Activated naive CD8-positive, alpha-beta T cell treated with anti-CD3 and anti-CD28 coated beads, Interleukin-2, amount 10 ng/mL, durations not matched to agents 7 days and 5 days (primary cell): ENCODE measurements around the gene CHST4. TPM values are rescaled to one million over a fixed set of nuclear protein-coding genes. Genes with fewer than 3 reads are reported as not detected.
"Not testable (repeated sequence)": the region's sequence is repeated elsewhere in the genome, so short reads cannot be mapped to it uniquely, and the experiment has no call there.

Experiments
- ATAC-seq: fragments of 150-1000 bp; cut with Tn5 transposase; one replicate; pipeline ENCODE4 v1.10.0; 2021; ENCODE audit warnings: low read depth, moderate library complexity
- POLR2A ChIA-PET: fragments of 350-600 bp; sonication (Branson Sonifier 250); formaldehyde crosslinking; loops from one replicate; lab custom pipeline; 2021; ENCODE audit warnings: antibody characterized with exemption; lab: Charles Lee
- DNase-seq: peaks from one replicate; pipeline ENCODE4 v3.0.0; 2021
- H3K27ac Mint-ChIP-seq: one replicate; pipeline ENCODE4 v1.8.0; 2022; ENCODE audit warnings: mild to moderate bottlenecking, mixed read lengths
- H3K27me3 Mint-ChIP-seq: one replicate; pipeline ENCODE4 v1.8.0; 2022; ENCODE audit warnings: mild to moderate bottlenecking, moderate library complexity, mixed read lengths
- H3K36me3 Mint-ChIP-seq: one replicate; pipeline ENCODE4 v1.8.0; 2021; ENCODE audit warnings: mild to moderate bottlenecking, mixed read lengths
- H3K4me1 Mint-ChIP-seq: one replicate; pipeline ENCODE4 v1.8.0; 2021; ENCODE audit warnings: mixed read lengths
- H3K4me3 Mint-ChIP-seq: one replicate; pipeline ENCODE4 v1.8.0; 2022; ENCODE audit warnings: mild to moderate bottlenecking, moderate library complexity, mixed read lengths
- H3K9me3 Mint-ChIP-seq: one replicate; pipeline ENCODE4 v1.8.0; 2021; ENCODE audit warnings: mixed read lengths
- total RNA-seq, 2 experiments: library from RNA; stranded (reverse); gene quantifications; one replicate each; pipeline ENCODE4 v1.2.3, GENCODE V29; 2021

Gene CHST4
- total RNA-seq, 2 experiments from 2014 or later = not detected

DNA sequence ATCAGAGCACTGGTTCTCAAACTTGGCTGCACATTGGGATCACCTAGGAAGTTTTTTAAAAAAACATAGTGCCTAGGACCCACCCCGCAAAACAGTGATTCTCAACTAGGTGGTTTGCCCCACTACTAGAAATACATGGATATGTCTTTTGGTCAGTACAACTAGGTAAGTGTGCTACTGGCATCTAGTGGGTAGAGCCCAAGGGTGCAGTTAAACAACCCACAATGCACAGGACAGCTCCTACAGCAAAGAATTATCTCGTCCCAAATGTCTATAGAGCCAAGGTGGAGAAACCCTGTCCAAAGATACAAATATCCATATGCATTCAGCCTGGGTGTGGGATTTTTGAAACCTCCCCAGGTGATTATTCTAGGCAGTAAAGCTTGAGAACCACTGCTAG is 25.3 kb upstream of the CHST4 start:
- DNase-seq (no peak), ATAC-seq (no peak)
- no peak overlapping the region for H3K4me3 Mint-ChIP-seq
- peaks cover 7% of the 10 kb centered on the region for H3K27me3 Mint-ChIP-seq
- H3K27ac Mint-ChIP-seq = no peak overlapping the region
- peaks cover 3% of the 10 kb centered on the region for H3K4me1 Mint-ChIP-seq
- POLR2A ChIA-PET = no interaction called here
- no peaks in the 10 kb centered on the region for H3K9me3 Mint-ChIP-seq
- no peaks in the 10 kb centered on the region for H3K36me3 Mint-ChIP-seq

DNA sequence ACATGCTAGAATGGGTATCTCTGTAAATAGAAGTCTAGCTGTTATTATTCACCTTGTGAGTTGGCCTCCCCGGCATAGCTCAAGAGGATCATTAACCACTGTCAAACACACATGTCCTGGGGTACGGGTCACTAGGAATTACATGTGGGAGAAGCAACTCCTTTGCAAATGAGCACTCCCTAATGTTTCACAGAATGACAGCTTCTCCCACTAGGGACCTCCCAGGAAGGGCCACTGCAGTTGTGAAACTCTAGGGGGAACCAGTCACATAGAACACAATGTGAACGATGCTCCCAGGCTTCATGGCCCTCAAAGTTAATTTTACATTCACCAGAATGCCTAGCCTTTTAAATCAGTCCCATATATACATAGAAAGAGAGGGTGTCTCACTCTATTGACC is 24.7 kb upstream of the CHST4 start:
- no peaks in the 10 kb centered on the region for H3K36me3 Mint-ChIP-seq
- POLR2A ChIA-PET = no interaction called here
- no peak for ATAC-seq

DNA sequence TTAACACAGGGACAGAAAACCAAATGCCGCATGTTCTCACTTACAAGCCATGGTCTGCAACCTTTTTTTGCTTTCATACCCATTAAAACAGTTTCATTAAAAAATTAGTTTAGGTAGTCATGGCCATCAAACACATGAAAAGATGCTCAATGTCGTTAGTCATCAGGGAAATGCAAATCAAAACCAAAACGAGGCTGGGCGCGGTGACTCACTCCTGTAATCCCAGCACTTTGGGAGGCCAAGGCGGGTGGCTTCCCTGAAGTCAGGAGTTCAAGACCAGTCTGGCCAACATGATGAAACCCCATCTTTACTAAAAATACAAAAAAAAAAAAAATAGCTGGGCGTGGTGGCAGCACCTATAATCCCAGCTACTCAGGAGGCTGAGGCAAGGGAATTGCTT is 22.2 kb upstream of the CHST4 start:
- H3K27ac Mint-ChIP-seq, H3K4me3 Mint-ChIP-seq, H3K9me3 Mint-ChIP-seq, ATAC-seq, DNase-seq, H3K4me1 Mint-ChIP-seq, H3K36me3 Mint-ChIP-seq, POLR2A ChIA-PET: not testable (repeated sequence)
- H3K27me3 Mint-ChIP-seq = peaks cover 24% of the 10 kb centered on the region

More for the DNA sequence above, 24.7 kb upstream of the CHST4 start:
- Mint-ChIP-seq H3K27me3 (peaks cover 9% of the 10 kb centered on the region), H3K4me1 (peaks cover 3% of the 10 kb centered on the region), H3K4me3 (no peak overlapping the region), H3K27ac (no peak overlapping the region), H3K9me3 (no peaks in the 10 kb centered on the region)
- DNase-seq = no peak

DNA sequence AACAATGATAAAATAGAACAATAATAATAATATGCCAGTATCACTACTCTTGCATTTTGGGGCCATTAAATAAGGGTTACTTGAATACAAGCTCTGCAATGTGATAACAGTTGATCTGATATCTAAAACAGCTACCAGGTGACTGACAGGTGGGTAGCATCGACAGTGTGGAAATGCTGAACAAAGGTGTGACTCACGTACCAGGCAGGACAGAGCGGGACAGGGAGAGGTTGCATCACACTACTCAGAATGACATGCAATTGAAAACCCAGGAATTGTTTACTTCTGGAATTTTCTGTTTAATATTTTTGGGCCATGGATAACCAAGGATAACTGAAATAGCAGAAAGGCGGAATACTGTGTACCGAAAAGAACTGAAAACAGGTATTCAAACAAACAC is 21.3 kb upstream of the CHST4 start:
- Mint-ChIP-seq H3K4me3 (no peak overlapping the region), H3K27ac (no peak overlapping the region), H3K4me1 (no peaks in the 10 kb centered on the region), H3K36me3 (no peaks in the 10 kb centered on the region), H3K27me3 (peaks cover 24% of the 10 kb centered on the region), H3K9me3 (no peaks in the 10 kb centered on the region)
- DNase-seq (no peak), ATAC-seq (no peak)
- POLR2A ChIA-PET = no interaction called here

DNA sequence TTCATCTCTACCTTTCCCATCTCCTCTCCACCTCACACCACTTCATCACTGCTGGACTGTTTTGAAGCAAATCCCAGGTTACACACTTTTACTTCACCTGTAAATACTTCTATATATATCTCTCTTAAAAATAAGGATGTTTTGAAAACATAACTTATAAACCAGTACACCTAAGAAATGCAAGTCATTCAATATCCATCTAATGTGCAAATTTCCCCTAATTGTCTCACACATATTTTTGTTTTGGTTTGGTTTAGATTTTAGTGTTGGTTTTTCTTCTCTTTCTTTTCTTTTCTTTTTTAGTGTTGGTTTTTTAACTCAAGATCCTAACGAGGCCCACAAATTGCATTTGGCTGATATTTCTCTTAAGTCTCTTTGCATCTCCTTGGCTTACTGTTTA is 19.2 kb upstream of the CHST4 start:
- peaks cover 24% of the 10 kb centered on the region for H3K27me3 Mint-ChIP-seq
- no peaks in the 10 kb centered on the region for H3K36me3 Mint-ChIP-seq
- H3K4me3 Mint-ChIP-seq = no peak overlapping the region
- POLR2A ChIA-PET = no interaction called here
- no peak for DNase-seq
- H3K4me1 Mint-ChIP-seq = no peaks in the 10 kb centered on the region
- no peak for ATAC-seq
- H3K27ac Mint-ChIP-seq = no peak overlapping the region
- no peaks in the 10 kb centered on the region for H3K9me3 Mint-ChIP-seq

DNA sequence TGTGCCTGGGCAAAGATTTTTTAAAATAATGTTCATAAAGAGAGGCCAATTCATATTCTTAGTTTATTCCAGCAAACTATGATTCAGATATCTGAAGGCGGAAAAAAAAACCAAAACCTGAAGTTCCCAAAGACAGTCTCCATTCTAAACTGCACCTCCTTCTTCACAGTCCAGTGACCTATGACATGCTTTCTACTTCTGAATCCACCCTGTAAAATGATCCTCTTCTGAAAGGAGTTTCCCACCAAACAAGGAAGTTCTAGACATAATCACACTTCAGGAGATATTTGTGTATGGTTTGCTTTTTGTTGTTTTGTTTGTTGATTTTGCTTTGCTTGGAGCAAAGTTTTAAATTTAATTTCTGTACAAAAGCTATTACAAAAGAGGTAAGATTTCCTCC is 12.9 kb upstream of the CHST4 start:
- POLR2A ChIA-PET = no interaction called here
- Mint-ChIP-seq H3K36me3 (no peaks in the 10 kb centered on the region), H3K4me1 (no peaks in the 10 kb centered on the region), H3K9me3 (no peaks in the 10 kb centered on the region), H3K4me3 (no peak overlapping the region), H3K27me3 (peaks cover 5% of the 10 kb centered on the region), H3K27ac (no peak overlapping the region)
- DNase-seq = no peak
- no peak for ATAC-seq

DNA sequence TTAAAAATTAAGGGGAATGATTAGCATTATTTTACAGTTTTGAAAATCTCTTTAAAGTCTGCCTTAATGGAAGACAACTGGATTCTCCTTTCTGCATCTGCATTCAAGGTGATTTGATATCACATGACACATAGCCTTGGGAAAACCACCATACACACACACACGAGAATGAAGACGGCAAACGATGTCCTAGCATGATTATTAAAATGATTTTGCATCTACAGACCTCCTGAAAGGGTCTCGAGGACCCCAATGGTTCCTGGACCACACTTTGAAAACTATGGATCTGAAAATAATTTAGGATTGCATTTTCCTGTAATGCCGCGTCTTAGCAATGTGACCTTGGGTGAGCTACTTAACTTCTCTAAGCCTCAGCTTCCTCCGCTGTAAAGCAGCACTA is 11.8 kb upstream of the CHST4 start:
- DNase-seq = no peak

DNA sequence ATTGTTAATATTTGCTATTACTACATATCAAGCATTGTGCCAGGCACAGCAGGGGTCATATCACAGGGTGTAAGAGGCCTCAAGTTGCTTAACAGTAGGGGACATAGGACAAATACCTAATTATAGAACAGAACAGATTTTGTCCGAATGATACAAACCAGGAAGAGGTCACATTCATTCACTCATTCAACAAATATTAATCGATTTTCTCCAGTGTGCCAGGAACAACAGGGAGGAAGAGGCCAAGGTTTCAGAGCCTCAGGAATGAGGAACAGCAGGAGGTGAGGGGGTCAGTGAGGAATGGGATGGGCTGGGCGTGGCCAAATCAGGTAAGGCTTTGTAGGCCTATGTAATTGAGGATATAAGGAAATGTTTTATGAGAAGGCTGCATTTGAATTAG is 11.2 kb upstream of the CHST4 start:
- no peak for DNase-seq
- no peak overlapping the region for H3K4me3 Mint-ChIP-seq
- peaks cover 2% of the 10 kb centered on the region for H3K27me3 Mint-ChIP-seq
- no peaks in the 10 kb centered on the region for H3K4me1 Mint-ChIP-seq
- H3K27ac Mint-ChIP-seq = no peak overlapping the region
- H3K9me3 Mint-ChIP-seq = no peaks in the 10 kb centered on the region
- POLR2A ChIA-PET = no interaction called here
- H3K36me3 Mint-ChIP-seq = no peaks in the 10 kb centered on the region
- ATAC-seq = no peak

More for the DNA sequence above, 11.8 kb upstream of the CHST4 start:
- Mint-ChIP-seq H3K9me3 (no peaks in the 10 kb centered on the region), H3K27me3 (peaks cover 2% of the 10 kb centered on the region), H3K4me3 (no peak overlapping the region), H3K4me1 (no peaks in the 10 kb centered on the region), H3K27ac (no peak overlapping the region), H3K36me3 (no peaks in the 10 kb centered on the region)
- POLR2A ChIA-PET = no interaction called here
- ATAC-seq = no peak

DNA sequence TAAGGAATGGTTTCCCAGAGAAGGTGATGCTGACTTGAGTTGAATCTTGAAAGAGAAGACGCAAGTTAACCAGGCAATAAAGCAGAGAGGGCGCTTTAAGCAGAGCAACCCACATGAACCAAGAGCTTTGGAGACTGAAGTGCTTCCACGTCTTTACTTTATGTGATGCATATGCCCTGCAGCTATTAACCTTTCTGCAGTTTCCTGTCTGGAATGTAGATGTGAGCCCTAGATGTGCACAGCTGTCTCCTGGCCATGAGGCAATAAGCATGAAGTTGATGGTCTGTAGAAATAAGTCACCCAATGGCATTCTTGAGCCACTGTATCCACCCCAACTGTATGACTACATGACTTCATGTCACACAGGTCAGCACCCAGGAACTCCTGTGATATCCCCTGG is 5.7 kb upstream of the CHST4 start:
- H3K4me1 Mint-ChIP-seq = no peaks in the 10 kb centered on the region
- H3K4me3 Mint-ChIP-seq = no peak overlapping the region
- no peak for DNase-seq
- POLR2A ChIA-PET = no interaction called here
- peaks cover 9% of the 10 kb centered on the region for H3K27me3 Mint-ChIP-seq
- H3K9me3 Mint-ChIP-seq = no peaks in the 10 kb centered on the region
- ATAC-seq = no peak
- no peaks in the 10 kb centered on the region for H3K36me3 Mint-ChIP-seq
- H3K27ac Mint-ChIP-seq = no peak overlapping the region

DNA sequence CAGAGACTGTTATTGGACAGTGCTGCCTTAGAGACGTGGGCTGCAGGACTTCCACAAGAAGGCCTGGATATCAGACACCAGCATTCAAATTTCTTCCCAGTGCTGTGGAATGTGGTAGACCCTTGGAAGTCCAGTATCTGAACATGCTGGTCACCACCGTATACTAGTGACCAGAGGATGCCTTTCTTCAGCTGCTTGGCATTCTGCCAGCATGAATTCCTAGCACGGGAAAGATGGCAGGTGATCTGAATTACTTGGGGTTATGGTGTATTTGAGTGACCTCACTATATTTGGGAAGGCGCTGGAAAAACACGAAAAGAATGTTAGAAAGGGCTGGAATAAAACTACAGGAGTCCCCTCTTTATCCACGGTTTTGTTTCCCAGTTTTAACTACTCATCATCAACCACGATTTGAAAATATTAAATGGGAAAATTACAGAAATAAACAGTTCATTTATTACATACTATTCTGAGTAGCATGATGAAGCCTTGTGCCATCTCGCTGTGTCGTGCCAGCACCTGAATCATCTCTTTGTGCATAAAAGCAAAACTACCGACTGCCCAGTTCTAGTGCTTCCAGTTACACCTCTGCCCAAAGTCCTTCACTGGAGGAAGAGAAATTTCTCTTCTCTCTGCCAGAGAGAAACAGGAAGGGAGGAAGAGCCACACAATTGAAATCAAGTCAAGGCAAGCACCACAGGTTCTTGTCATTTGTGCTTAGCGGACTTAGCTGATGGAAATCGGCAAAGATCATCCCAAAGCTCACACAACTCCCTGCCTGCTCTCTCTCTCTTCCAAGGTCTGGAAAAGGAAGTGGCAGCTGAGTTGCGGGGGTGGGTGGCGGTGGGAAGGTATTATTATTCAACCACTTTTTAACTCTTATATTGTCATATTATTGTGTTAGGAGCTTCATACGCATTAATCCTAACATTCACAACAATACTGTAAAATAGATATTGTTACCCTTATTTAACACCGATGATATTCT is 1.4 kb upstream of the CHST4 start:
- H3K4me1 Mint-ChIP-seq = peaks cover 3% of the 10 kb centered on the region
- no peak for ATAC-seq
- H3K9me3 Mint-ChIP-seq = no peaks in the 10 kb centered on the region
- H3K4me3 Mint-ChIP-seq = no peak overlapping the region
- POLR2A ChIA-PET = no interaction called here
- no peak overlapping the region for H3K27ac Mint-ChIP-seq
- no peaks in the 10 kb centered on the region for H3K36me3 Mint-ChIP-seq
- H3K27me3 Mint-ChIP-seq = peaks cover 26% of the 10 kb centered on the region
- DNase-seq = no peak

DNA sequence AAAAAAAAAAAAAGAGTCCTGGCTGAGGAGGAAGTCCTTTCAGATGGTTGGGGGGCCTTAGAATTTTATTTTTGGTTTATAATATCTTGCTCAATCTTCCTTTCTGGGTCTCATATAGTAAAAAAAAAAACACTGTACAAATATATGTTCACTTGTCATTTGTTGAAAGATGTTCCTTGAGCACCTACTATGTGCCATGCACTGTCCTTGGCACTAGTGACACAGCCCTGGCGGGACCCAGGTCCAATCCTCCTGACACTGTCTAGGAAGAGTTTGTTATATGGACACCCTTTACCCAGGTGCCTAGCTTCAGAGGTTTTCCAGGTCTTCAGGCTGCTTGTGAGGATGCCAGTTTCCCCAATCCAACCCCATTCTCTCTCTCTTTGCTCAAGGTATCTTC is 2.0 kb downstream of the CHST4 start:
- ATAC-seq (no peak), DNase-seq (no peak)
- Mint-ChIP-seq H3K27ac (no peak overlapping the region), H3K36me3 (no peaks in the 10 kb centered on the region), H3K9me3 (no peaks in the 10 kb centered on the region), H3K4me1 (peaks cover 3% of the 10 kb centered on the region), H3K4me3 (no peak overlapping the region), H3K27me3 (peaks cover 22% of the 10 kb centered on the region)
- POLR2A ChIA-PET = interaction anchor here (0.7 kb wide), 1 partner anchor 65 kb away, joined by 4 read pairs; no protein-coding TSS in a partner anchor

DNA sequence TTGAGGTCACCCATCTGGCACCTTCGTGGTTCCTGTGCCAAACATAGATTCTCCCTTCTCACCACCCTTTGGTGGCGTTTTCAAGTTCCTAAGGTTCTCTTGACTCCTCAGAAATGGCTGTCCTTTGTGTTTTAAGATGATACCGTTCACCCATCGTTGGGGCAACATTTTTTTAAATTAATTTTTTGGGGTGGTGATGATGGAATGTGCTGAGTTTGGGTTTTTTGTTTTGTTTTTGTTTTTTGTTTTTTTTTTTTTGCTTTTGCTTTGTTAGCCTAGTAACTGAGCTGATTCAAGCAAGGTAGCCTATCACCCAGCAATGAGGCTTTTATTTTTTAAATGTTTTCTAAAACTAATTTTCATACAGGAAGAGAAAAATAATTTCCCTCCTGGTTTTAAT is 2.6 kb downstream of the CHST4 start:
- Mint-ChIP-seq H3K9me3 (no peaks in the 10 kb centered on the region), H3K4me1 (peaks cover 3% of the 10 kb centered on the region), H3K27me3 (peaks cover 22% of the 10 kb centered on the region), H3K36me3 (no peaks in the 10 kb centered on the region), H3K27ac (no peak overlapping the region), H3K4me3 (no peak overlapping the region)
- POLR2A ChIA-PET = no interaction called here
- ATAC-seq (no peak), DNase-seq (no peak)

DNA sequence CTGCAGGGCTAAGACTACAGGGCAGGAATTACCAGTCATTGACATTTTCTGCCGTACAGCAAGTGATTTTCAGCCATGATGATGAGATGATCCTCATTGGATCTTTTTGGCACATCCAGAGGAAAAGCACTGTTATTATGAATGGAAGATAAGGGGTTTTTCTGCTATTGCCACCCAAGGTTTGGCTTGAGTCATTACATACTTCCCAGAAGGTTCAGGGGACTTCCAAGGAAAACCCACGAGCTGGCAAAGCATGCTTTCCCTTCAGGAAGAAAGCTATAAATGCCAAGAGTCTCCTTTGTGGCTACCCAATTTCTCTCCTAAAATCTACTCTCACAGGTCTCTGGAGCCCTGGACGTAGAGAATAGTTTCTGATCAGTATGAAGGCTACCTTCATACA is 6.1 kb downstream of the CHST4 start:
- Mint-ChIP-seq H3K27ac (no peak overlapping the region), H3K9me3 (no peaks in the 10 kb centered on the region), H3K4me3 (no peak overlapping the region), H3K4me1 (no peaks in the 10 kb centered on the region), H3K36me3 (no peaks in the 10 kb centered on the region), H3K27me3 (peaks cover 7% of the 10 kb centered on the region)
- POLR2A ChIA-PET = no interaction called here
- DNase-seq (no peak), ATAC-seq (no peak)

DNA sequence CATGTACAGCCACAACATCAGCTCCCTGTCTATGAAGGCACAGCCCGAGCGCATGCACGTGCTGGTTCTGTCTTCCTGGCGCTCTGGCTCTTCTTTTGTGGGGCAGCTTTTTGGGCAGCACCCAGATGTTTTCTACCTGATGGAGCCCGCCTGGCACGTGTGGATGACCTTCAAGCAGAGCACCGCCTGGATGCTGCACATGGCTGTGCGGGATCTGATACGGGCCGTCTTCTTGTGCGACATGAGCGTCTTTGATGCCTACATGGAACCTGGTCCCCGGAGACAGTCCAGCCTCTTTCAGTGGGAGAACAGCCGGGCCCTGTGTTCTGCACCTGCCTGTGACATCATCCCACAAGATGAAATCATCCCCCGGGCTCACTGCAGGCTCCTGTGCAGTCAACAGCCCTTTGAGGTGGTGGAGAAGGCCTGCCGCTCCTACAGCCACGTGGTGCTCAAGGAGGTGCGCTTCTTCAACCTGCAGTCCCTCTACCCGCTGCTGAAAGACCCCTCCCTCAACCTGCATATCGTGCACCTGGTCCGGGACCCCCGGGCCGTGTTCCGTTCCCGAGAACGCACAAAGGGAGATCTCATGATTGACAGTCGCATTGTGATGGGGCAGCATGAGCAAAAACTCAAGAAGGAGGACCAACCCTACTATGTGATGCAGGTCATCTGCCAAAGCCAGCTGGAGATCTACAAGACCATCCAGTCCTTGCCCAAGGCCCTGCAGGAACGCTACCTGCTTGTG is 10.7 kb downstream of the CHST4 start:
- no peak overlapping the region for H3K27ac Mint-ChIP-seq
- no peak for ATAC-seq
- H3K9me3 Mint-ChIP-seq = no peaks in the 10 kb centered on the region
- no peaks in the 10 kb centered on the region for H3K36me3 Mint-ChIP-seq
- no peak for DNase-seq
- POLR2A ChIA-PET = no interaction called here
- H3K4me3 Mint-ChIP-seq = no peak overlapping the region
- no peaks in the 10 kb centered on the region for H3K27me3 Mint-ChIP-seq
- no peaks in the 10 kb centered on the region for H3K4me1 Mint-ChIP-seq
